Trophoblast cell (in vitro differentiated cells and primary cell): ENCODE results near the gene STXBP3.

Experiments
- DNase-seq, 2 donors: peaks; one replicate each; pipeline ENCODE4 v3.0.0-alpha.2; 2016
- H2AFZ ChIP-seq: 2 replicates; pipeline ENCODE4 v1.6.1; 2013; ENCODE audit warnings: low read length, moderate library complexity, mild to moderate bottlenecking; ENCODE audit not compliant: insufficient read depth, poor library complexity
- H2AK5ac ChIP-seq: 2 replicates; pipeline ENCODE4 v1.6.1; 2013; ENCODE audit warnings: mild to moderate bottlenecking, low read length
- H2BK120ac ChIP-seq: 2 replicates; pipeline ENCODE4 v1.6.1; 2013; ENCODE audit warnings: low read length, mild to moderate bottlenecking, moderate library complexity; ENCODE audit not compliant: insufficient read depth, poor library complexity
- H2BK12ac ChIP-seq: 2 replicates; pipeline ENCODE4 v1.6.1; 2013; ENCODE audit warnings: mild to moderate bottlenecking, low read length, moderate library complexity
- H2BK5ac ChIP-seq: 2 replicates; pipeline ENCODE4 v1.6.1; 2013; ENCODE audit warnings: low read length, low read depth, moderate library complexity, mild to moderate bottlenecking; ENCODE audit not compliant: poor library complexity
- H3K14ac ChIP-seq: 2 replicates; pipeline ENCODE4 v1.6.1; 2013; ENCODE audit warnings: mild to moderate bottlenecking, low read length
- H3K18ac ChIP-seq: 2 replicates; pipeline ENCODE4 v1.6.1; 2013; ENCODE audit warnings: mild to moderate bottlenecking, low read length
- H3K23ac ChIP-seq: 2 replicates; pipeline ENCODE4 v1.6.1; 2013; ENCODE audit warnings: low read length
- H3K27ac ChIP-seq: 2 replicates; pipeline ENCODE4 v1.5.1; 2013; ENCODE audit warnings: low read depth, mild to moderate bottlenecking, inconsistent platforms, low read length, moderate library complexity
- H3K27me3 ChIP-seq: 2 replicates; pipeline ENCODE4 v1.6.1; 2013; ENCODE audit warnings: inconsistent platforms, mild to moderate bottlenecking, low read length, moderate library complexity; ENCODE audit not compliant: insufficient read depth
- H3K36me3 ChIP-seq, 2 experiments: 1 replicate in 1 of 2; 2 replicates in 1 of 2; pipeline ENCODE4 v1.6.1; 2013; ENCODE audit warnings: low read length in 2 of 2, mild to moderate bottlenecking in 2 of 2, moderate library complexity in 1 of 2; ENCODE audit not compliant: insufficient read depth in 2 of 2, control insufficient read depth in 1 of 2
- H3K4ac ChIP-seq: 2 replicates; pipeline ENCODE4 v1.6.1; 2013; ENCODE audit warnings: low read depth, mild to moderate bottlenecking, low read length, moderate library complexity
- H3K4me1 ChIP-seq, 2 experiments: 1 replicate in 1 of 2; 2 replicates in 1 of 2; pipeline ENCODE4 v1.6.1; 2013; ENCODE audit warnings: low read length in 2 of 2, mild to moderate bottlenecking in 2 of 2, moderate library complexity in 1 of 2; ENCODE audit not compliant: insufficient read depth in 2 of 2, control insufficient read depth in 1 of 2
- H3K4me2 ChIP-seq: 2 replicates; pipeline ENCODE4 v1.6.1; 2013; ENCODE audit warnings: inconsistent platforms, mild to moderate bottlenecking, low read length, moderate library complexity
- H3K4me3 ChIP-seq: 2 replicates; pipeline ENCODE4 v1.5.1; 2013; ENCODE audit warnings: mild to moderate bottlenecking, low read depth, low read length, inconsistent platforms
- H3K79me1 ChIP-seq: one replicate; pipeline ENCODE4 v1.6.1; 2013; ENCODE audit warnings: low read length
- H3K79me2 ChIP-seq: 2 replicates; pipeline ENCODE4 v1.6.1; 2013; ENCODE audit warnings: low read length, mild to moderate bottlenecking; ENCODE audit not compliant: control insufficient read depth, insufficient read depth, poor library complexity
- H3K9ac ChIP-seq: 2 replicates; pipeline ENCODE4 v1.6.1; 2013; ENCODE audit warnings: mild to moderate bottlenecking, low read length
- H3K9me3 ChIP-seq: 2 replicates; pipeline ENCODE4 v1.6.1; 2013; ENCODE audit warnings: low read depth, mild to moderate bottlenecking, control low read depth, inconsistent platforms, low read length; ENCODE audit not compliant: insufficient read depth
- H4K12ac ChIP-seq: 2 replicates; pipeline ENCODE4 v1.6.1; 2013; ENCODE audit warnings: low read depth, mild to moderate bottlenecking, low read length, moderate library complexity
- H4K8ac ChIP-seq: 2 replicates; pipeline ENCODE4 v1.6.1; 2013; ENCODE audit warnings: low read depth, mild to moderate bottlenecking, low read length, moderate library complexity
- H4K91ac ChIP-seq: one replicate; pipeline ENCODE4 v1.6.1; 2013; ENCODE audit warnings: low read depth, mild to moderate bottlenecking, low read length, moderate library complexity
- WGBS: extraction: QIAGEN DNeasy Blood & Tissue Kit; methylation state at CpG from one replicate; pipeline ENCODE4 v1.1.7; 2013; ENCODE audit warnings: missing lambda C conversion rate; ENCODE audit not compliant: insufficient read length, insufficient coverage; ENCODE audit errors: extremely low coverage; 5-methylcytosine and 5-hydroxymethylcytosine counted together

STXBP3 gene

DNA sequence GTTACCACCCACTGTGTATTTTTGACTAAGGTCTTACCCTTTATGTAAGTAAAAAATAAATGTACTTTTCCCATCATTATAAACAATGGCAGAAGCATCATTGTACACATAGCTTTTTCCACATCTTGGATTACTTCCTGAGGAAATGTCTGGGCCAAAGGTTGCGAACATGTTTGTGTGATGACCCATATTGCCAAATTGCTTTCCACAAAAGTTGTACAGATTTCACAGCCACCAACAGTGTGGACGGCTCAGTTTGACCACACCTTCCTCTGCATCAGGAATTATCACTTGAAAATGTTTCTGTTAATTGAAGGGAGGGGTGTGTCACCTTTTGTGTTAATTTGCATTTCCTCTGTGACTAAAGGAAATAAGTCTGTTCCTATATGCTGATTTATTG, 84.8 kb downstream of the STXBP3 start:
- Histone ChIP-seq H3K27ac (no peak overlapping the region), H2AFZ (no peak overlapping the region), H3K9ac (no peak overlapping the region), H3K4ac (no peak overlapping the region), H3K79me1 (no peaks in the 10 kb centered on the region), H3K4me2 (no peak overlapping the region), H2BK12ac (no peak overlapping the region), H3K18ac (no peak overlapping the region), H3K14ac (no peak overlapping the region), H4K8ac (no peak overlapping the region), H4K91ac (no peak overlapping the region), H3K36me3 (no peaks in the 10 kb centered on the region), H3K9me3 (no peaks in the 10 kb centered on the region), H3K4me1 (peaks cover 9% of the 10 kb centered on the region in 2 experiments), H3K79me2 (no peaks in the 10 kb centered on the region), H2BK5ac (no peak overlapping the region), H2AK5ac (no peak overlapping the region), H2BK120ac (no peak overlapping the region), H4K12ac (no peak overlapping the region), H3K23ac (no peak overlapping the region), H3K27me3 (no peaks in the 10 kb centered on the region), H3K4me3 (no peak overlapping the region)
- no CpG with 5 or more reads among the region's 2 CpGs for WGBS
- peak; percentile 75 to 96 for DNase-seq

GRCh38 chr1:108832929-108833328, 86.5 kb downstream of the STXBP3 start:
- H2BK5ac ChIP-seq, result no peak overlapping the region
- H3K4me1 ChIP-seq, result peaks cover 9% of the 10 kb centered on the region in 2 experiments
- no peak overlapping the region for H3K14ac ChIP-seq
- H4K8ac ChIP-seq, result no peak overlapping the region
- H4K12ac ChIP-seq, result no peak overlapping the region
- no peaks in the 10 kb centered on the region for H3K9me3 ChIP-seq
- H4K91ac ChIP-seq, result no peak overlapping the region
- no peak overlapping the region for H3K4me2 ChIP-seq
- H3K9ac ChIP-seq, result no peak overlapping the region
- H2AFZ ChIP-seq, result no peak overlapping the region
- H3K79me2 ChIP-seq, result no peaks in the 10 kb centered on the region
- no peak overlapping the region for H3K18ac ChIP-seq
- no peaks in the 10 kb centered on the region for H3K27me3 ChIP-seq
- H2AK5ac ChIP-seq, result no peak overlapping the region
- H3K36me3 ChIP-seq, result no peaks in the 10 kb centered on the region
- H3K23ac ChIP-seq, result no peak overlapping the region
- no peak overlapping the region for H3K27ac ChIP-seq
- no CpG with 5 or more reads among the region's 2 CpGs for WGBS
- H3K79me1 ChIP-seq, result no peaks in the 10 kb centered on the region
- H3K4ac ChIP-seq, result no peak overlapping the region
- H3K4me3 ChIP-seq, result no peak overlapping the region
- no peak for DNase-seq
- H2BK120ac ChIP-seq, result no peak overlapping the region
- H2BK12ac ChIP-seq, result no peak overlapping the region

DNA sequence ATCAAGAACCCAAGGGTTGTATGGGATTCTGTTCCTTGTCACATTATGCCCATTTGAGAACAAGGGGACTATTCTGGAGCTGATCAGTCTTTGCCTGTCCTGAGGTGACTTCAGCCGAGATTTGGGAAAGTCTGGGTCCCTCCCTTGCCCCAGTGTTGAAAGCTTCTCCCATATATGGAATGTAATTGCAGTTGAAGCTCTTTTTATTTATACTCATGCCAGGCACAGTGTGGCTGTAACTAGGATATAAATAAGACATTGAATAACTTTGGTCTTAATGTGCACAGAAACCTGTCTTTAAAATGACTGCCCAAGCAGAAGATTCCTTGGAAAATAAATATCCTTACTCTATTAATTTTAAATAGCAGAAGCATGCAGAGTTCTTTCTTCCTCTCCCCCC, 95.2 kb downstream of the STXBP3 start:
- Histone ChIP-seq H3K4me3 (no peak overlapping the region), H3K23ac (no peak overlapping the region), H3K27ac (no peak overlapping the region), H3K9me3 (no peaks in the 10 kb centered on the region), H3K79me1 (peaks cover 17% of the 10 kb centered on the region), H2BK5ac (no peak overlapping the region), H3K79me2 (peaks cover 7% of the 10 kb centered on the region), H4K8ac (no peak overlapping the region), H2AFZ (no peak overlapping the region), H3K9ac (no peak overlapping the region), H2AK5ac (no peak overlapping the region), H3K4me1 (peaks cover 12% of the 10 kb centered on the region in 2 experiments), H2BK12ac (no peak overlapping the region), H3K14ac (no peak overlapping the region), H3K18ac (no peak overlapping the region), H3K36me3 (no peaks in the 10 kb centered on the region), H2BK120ac (no peak overlapping the region), H3K4ac (no peak overlapping the region), H4K12ac (no peak overlapping the region), H3K4me2 (no peak overlapping the region), H4K91ac (no peak overlapping the region), H3K27me3 (no peaks in the 10 kb centered on the region)
- no CpG with 5 or more reads among the region's 1 CpG for WGBS
- no peak for DNase-seq

DNA sequence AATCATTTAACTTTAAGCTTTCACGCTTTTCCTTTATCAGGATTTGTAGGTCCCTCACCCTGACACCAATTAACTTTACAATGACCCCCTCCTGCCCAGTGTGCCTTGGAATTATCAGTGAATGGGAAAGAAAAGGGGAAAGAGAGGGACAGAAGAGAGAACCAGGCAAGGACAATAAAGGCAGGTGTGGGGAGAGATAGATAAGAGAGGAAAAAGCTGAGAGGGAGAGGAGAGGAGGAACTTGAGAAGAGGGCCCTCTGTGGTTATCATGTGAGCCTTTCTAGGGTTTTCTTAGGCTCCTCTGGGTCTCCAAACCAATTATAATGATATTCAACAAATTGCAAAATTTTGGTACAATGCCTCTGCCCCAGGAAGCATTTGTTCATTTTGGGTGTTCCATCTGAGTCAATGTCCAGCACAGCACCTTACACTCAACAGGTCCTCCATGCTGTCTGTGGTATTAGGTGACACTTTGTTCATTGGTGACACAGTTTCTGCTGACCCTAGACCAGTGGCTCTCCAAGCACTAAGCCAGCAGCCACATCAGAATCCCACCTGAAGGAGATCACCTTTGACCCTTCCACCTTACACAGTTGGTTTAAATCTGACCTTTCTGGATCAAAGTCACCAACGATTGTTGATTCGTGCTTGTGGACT, 96.2 kb downstream of the STXBP3 start:
- Histone ChIP-seq H2AFZ (no peak overlapping the region), H3K4ac (no peak overlapping the region)
- WGBS, result no CpG with 5 or more reads among the region's 3 CpGs

More for the DNA sequence above, 96.2 kb downstream of the STXBP3 start:
- Histone ChIP-seq H3K9ac (no peak overlapping the region), H3K27me3 (no peaks in the 10 kb centered on the region), H3K9me3 (no peaks in the 10 kb centered on the region), H3K27ac (no peak overlapping the region), H4K91ac (no peak overlapping the region), H2BK5ac (no peak overlapping the region), H4K12ac (no peak overlapping the region), H3K79me1 (peaks cover 20% of the 10 kb centered on the region), H3K4me2 (no peak overlapping the region), H3K23ac (no peak overlapping the region), H2BK120ac (no peak overlapping the region), H3K18ac (no peak overlapping the region), H3K79me2 (peaks cover 10% of the 10 kb centered on the region), H3K4me1 (peaks cover 17 to 19% of the 10 kb centered on the region in 2 experiments), H3K4me3 (no peak overlapping the region), H3K36me3 (no peaks in the 10 kb centered on the region), H2BK12ac (peak overlapping the region; percentile 9), H4K8ac (no peak overlapping the region), H2AK5ac (peak overlapping the region; percentile 66), H3K14ac (no peak overlapping the region)
- no peak for DNase-seq
